Loucy (cell line): Measurements from ENCODE around the gene HS3ST2.

Source experiments
- H2AFZ ChIP-seq: fragments of 200-600 bp; sonication (generic); 2 replicates; pipeline ENCODE4 v1.6.0; 2016; ENCODE audit warnings: antibody characterized with exemption, mild to moderate bottlenecking, low read length, moderate library complexity
- H3F3A ChIP-seq: fragments of 200-600 bp; 2 replicates; pipeline ENCODE4 v1.6.0; 2016; ENCODE audit warnings: antibody characterized with exemption, low read depth, mild to moderate bottlenecking
- H3K27me3 ChIP-seq: fragments of 200-600 bp; sonication (generic); 2 replicates; pipeline ENCODE4 v1.6.1; 2014; ENCODE audit warnings: low read length, mild to moderate bottlenecking; ENCODE audit not compliant: insufficient read depth, poor library complexity, severe bottlenecking
- H3K36me3 ChIP-seq: fragments of 200-600 bp; sonication (generic); 2 replicates; pipeline ENCODE4 v1.6.1; 2016; ENCODE audit warnings: low read length; ENCODE audit not compliant: insufficient read depth
- H3K4me1 ChIP-seq: fragments of 200-600 bp; sonication (generic); 2 replicates; pipeline ENCODE4 v1.5.1; 2014; ENCODE audit warnings: low read length, mild to moderate bottlenecking; ENCODE audit not compliant: insufficient read depth, poor library complexity, severe bottlenecking
- H3K4me2 ChIP-seq: fragments of 200-600 bp; sonication (generic); 2 replicates; pipeline ENCODE4 v1.6.0; 2014; ENCODE audit warnings: antibody characterized with exemption, low read length, low read depth, mild to moderate bottlenecking; ENCODE audit not compliant: poor library complexity, severe bottlenecking
- H3K4me3 ChIP-seq: fragments of 200-600 bp; sonication (generic); 2 replicates; pipeline ENCODE4 v1.5.1; 2014; ENCODE audit warnings: low read length, mild to moderate bottlenecking, mixed read lengths; ENCODE audit not compliant: poor library complexity, severe bottlenecking
- H3K79me2 ChIP-seq: fragments of 200-600 bp; sonication (generic); 2 replicates; pipeline ENCODE4 v1.6.1; 2014; ENCODE audit warnings: low read length; ENCODE audit not compliant: insufficient read depth
- H3K9ac ChIP-seq: fragments of 200-600 bp; sonication (generic); 2 replicates; pipeline ENCODE4 v1.6.0; 2014; ENCODE audit warnings: mild to moderate bottlenecking, low read depth, low read length, moderate library complexity; ENCODE audit not compliant: poor library complexity, severe bottlenecking
- H3K9me2 ChIP-seq: fragments of 200-600 bp; sonication (generic); replicated peaks from 2 replicates; pipeline ENCODE4 v1.6.1; 2016; ENCODE audit warnings: low read depth, low read length, mixed read lengths
- H3K9me3 ChIP-seq: fragments of 200-600 bp; sonication (generic); 2 replicates; pipeline ENCODE4 v1.6.1; 2014; ENCODE audit warnings: mild to moderate bottlenecking, antibody characterized with exemption, low read length, low read depth; ENCODE audit not compliant: insufficient read depth
- H4K20me1 ChIP-seq: fragments of 200-600 bp; sonication (generic); 2 replicates; pipeline ENCODE4 v1.6.0; 2014; ENCODE audit warnings: antibody characterized with exemption, low read length, mild to moderate bottlenecking; ENCODE audit not compliant: insufficient read depth, poor library complexity, severe bottlenecking
- CTCF ChIP-seq: fragments of 200-600 bp; sonication (generic); conservative IDR thresholded peaks from 2 replicates; pipeline ENCODE4 v1.5.1; 2014; ENCODE audit warnings: mild to moderate bottlenecking, antibody characterized with exemption, low read length
- EZH2phosphoT487 ChIP-seq: fragments of 200-600 bp; IDR thresholded peaks from 2 replicates; pipeline ENCODE4 v1.6.1; 2018; ENCODE audit warnings: antibody characterized with exemption, mild to moderate bottlenecking, moderate library complexity, borderline replicate concordance

Gene HS3ST2

GRCh38 chr16:22847100-22847499 is 33.1 kb downstream of the HS3ST2 start:
- Histone ChIP-seq H3K27me3 (no peaks in the 10 kb centered on the region), H3K79me2 (no peaks in the 10 kb centered on the region), H3K9me2 (no peaks in the 10 kb centered on the region), H3F3A (no peaks in the 10 kb centered on the region), H3K4me1 (peaks cover 9% of the 10 kb centered on the region), H3K9me3 (no peaks in the 10 kb centered on the region), H3K4me2 (no peak overlapping the region), H2AFZ (no peak overlapping the region), H3K4me3 (no peak overlapping the region), H3K9ac (no peak overlapping the region), H4K20me1 (no peaks in the 10 kb centered on the region), H3K36me3 (no peaks in the 10 kb centered on the region)
- TF ChIP-seq EZH2phosphoT487 (no peak), CTCF (no peak)

DNA sequence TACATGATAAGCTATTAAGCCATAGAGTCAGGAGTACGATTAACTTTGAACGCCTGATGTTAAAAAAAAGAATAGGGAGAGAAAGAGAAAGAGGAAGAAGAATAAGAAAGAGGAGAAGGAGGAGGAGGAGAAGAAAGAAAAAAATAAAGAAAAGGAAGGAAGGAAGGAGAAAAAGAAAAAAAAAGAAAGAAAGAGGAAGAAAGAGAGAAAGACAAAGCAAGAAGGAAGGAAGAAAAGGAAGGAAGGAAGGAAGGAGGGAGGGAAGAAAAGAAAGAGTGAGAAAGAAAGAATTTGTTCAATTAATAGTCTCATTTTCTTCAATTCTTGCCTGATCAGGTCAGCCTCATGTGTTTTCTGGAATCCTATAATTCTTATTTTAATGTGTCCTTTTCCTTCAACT is 33.7 kb downstream of the HS3ST2 start:
- H3K9ac ChIP-seq, result no peak overlapping the region
- no peaks in the 10 kb centered on the region for H3F3A ChIP-seq
- no peaks in the 10 kb centered on the region for H3K27me3 ChIP-seq
- no peaks in the 10 kb centered on the region for H4K20me1 ChIP-seq
- H2AFZ ChIP-seq, result no peak overlapping the region
- peaks cover 9% of the 10 kb centered on the region for H3K4me1 ChIP-seq
- no peaks in the 10 kb centered on the region for H3K9me3 ChIP-seq
- no peaks in the 10 kb centered on the region for H3K9me2 ChIP-seq
- H3K4me3 ChIP-seq, result no peak overlapping the region
- H3K36me3 ChIP-seq, result no peaks in the 10 kb centered on the region
- H3K79me2 ChIP-seq, result no peaks in the 10 kb centered on the region
- no peak overlapping the region for H3K4me2 ChIP-seq
- TF ChIP-seq EZH2phosphoT487 (no peak), CTCF (no peak)

DNA sequence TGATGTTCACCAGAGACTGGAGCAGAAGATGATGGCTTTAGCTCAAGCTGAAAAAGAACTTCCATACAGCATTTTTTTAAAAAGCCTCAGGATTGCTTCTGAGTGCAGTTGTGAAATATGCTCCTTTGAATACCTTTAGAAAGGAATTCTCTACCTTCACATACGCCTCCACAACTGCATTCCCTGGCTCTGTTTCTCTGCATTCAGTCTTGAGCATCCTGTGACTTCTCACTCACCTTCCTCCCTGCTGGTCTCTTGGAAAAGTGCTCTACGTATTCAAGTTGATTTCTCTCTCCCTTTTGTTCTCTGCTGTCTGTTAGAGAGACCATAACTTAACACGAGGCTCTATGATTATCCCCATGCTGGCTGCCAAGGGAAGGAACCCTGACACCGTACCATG is 34.5 kb downstream of the HS3ST2 start:
- H3K9me3 ChIP-seq, result no peaks in the 10 kb centered on the region
- H4K20me1 ChIP-seq, result no peaks in the 10 kb centered on the region
- H3K79me2 ChIP-seq, result no peaks in the 10 kb centered on the region
- peaks cover 9% of the 10 kb centered on the region for H3K4me1 ChIP-seq
- no peaks in the 10 kb centered on the region for H3K9me2 ChIP-seq
- no peaks in the 10 kb centered on the region for H3F3A ChIP-seq
- TF ChIP-seq EZH2phosphoT487 (no peak), CTCF (no peak)
- no peak overlapping the region for H3K4me2 ChIP-seq
- H3K27me3 ChIP-seq, result no peaks in the 10 kb centered on the region
- H2AFZ ChIP-seq, result no peak overlapping the region
- no peak overlapping the region for H3K9ac ChIP-seq
- no peak overlapping the region for H3K4me3 ChIP-seq
- no peaks in the 10 kb centered on the region for H3K36me3 ChIP-seq
